Stimulated activated naive B cell treated with anti-CD40 and anti-IgM and Interleukin-4, amounts not matched to agents 10 μg/mL and 1 μg/mL and 100 μg/mL, for 72 hours (primary cell): Measurements from ENCODE around the gene VGLL4.
"Not testable (repeated sequence)": the region's sequence is repeated elsewhere in the genome, so short reads cannot be mapped to it uniquely, and the experiment has no call there.

Source experiments
- ATAC-seq, 2 donors: fragments of 150-1000 bp; cut with Tn5 transposase; replicated peaks; 2 replicates each; pipeline ENCODE4 v1.10.0; 2021; ENCODE audit warnings: moderate library complexity in 1 of 2
- DNase-seq: peaks from one replicate; pipeline ENCODE4 v3.0.0; 2021
- H3K27ac Mint-ChIP-seq: one replicate; pipeline ENCODE4 v1.8.0; 2022; ENCODE audit warnings: mild to moderate bottlenecking, mixed read lengths
- H3K27me3 Mint-ChIP-seq, 2 donors: one replicate each; pipeline ENCODE4 v1.8.0; 2022; ENCODE audit warnings: mixed read lengths in 2 of 2
- H3K36me3 Mint-ChIP-seq, 2 donors: one replicate each; pipeline ENCODE4 v1.8.0; 2022; ENCODE audit warnings: mixed read lengths in 2 of 2, mild to moderate bottlenecking in 1 of 2
- H3K4me1 Mint-ChIP-seq, 2 donors: one replicate each; pipeline ENCODE4 v1.8.0; 2022; ENCODE audit warnings: mixed read lengths in 2 of 2, mild to moderate bottlenecking in 1 of 2
- H3K4me3 Mint-ChIP-seq, 2 donors: one replicate each; pipeline ENCODE4 v1.8.0; 2022; ENCODE audit warnings: mild to moderate bottlenecking in 2 of 2, mixed read lengths in 2 of 2, moderate library complexity in 1 of 2
- H3K9me3 Mint-ChIP-seq, 2 donors: one replicate each; pipeline ENCODE4 v1.8.0; 2022; ENCODE audit warnings: mixed read lengths in 2 of 2, mild to moderate bottlenecking in 1 of 2

VGLL4 gene, protein sequence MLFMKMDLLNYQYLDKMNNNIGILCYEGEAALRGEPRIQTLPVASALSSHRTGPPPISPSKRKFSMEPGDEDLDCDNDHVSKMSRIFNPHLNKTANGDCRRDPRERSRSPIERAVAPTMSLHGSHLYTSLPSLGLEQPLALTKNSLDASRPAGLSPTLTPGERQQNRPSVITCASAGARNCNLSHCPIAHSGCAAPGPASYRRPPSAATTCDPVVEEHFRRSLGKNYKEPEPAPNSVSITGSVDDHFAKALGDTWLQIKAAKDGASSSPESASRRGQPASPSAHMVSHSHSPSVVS

DNA sequence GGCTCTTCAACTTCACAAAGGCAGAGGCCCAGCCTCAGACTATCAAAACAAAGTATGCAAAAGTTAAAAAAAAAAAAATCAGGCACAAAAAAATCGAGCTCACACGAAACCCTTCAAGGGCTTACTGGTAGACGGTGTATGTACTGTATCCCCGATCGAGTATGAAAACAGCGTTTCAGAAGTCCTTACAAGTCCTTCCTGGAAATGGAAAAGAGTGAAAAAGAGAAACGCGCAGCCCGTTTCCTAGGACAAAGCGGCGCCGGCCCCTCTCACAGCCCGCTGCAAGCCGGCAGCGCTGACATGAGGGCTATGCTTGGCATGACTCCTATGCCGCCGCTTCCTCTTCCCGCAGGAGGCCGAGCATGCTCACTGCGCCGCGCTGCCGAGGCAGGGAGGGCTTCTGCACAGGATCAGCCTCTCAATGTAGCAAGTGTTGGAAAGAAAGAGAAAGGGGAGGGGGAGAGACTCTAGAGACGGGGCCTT lies at the start of gene VGLL4:
VGLL4 (minus strand) TSS at position 311 of the 483 bp plus-strand sequence. CDS start 397 bp downstream, outside the sequence.
- DNase-seq = peak; percentile 65
- peak; percentile 80 to 81 for ATAC-seq
- Mint-ChIP-seq H3K4me3 (peak within 1 kb of the TSS; percentile 98 to 99), H3K9me3 (no peaks in the 10 kb centered on the region), H3K27me3 (no peaks in the 10 kb centered on the region), H3K4me1 (peaks cover 21 to 29% of the 10 kb centered on the region in 2 donors), H3K36me3 (peaks cover 8 to 10% of the 10 kb centered on the region in 2 donors), H3K27ac (peak within 1 kb of the TSS; percentile 98)

DNA sequence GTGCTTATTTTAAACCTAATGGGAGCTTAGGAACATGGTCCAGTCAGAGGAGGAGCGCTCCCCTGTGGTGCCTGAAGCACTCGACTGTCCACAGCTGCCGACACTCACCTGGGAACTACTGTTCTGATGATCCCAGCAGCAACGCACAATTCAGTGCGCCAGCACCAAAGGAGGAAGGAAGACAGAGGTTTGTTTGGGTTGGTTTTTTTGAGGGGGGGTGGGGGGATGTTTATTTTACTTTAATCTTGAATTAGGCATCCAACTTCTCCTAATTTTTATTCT lies 48.8 kb upstream of the VGLL4 start:
- Mint-ChIP-seq H3K27ac (no peak overlapping the region), H3K36me3 (peaks cover 3 to 10% of the 10 kb centered on the region in 2 donors), H3K9me3 (no peaks in the 10 kb centered on the region), H3K4me3 (no peak overlapping the region), H3K27me3 (no peaks in the 10 kb centered on the region), H3K4me1 (no peaks in the 10 kb centered on the region)
- no peak for DNase-seq
- no peak for ATAC-seq

DNA sequence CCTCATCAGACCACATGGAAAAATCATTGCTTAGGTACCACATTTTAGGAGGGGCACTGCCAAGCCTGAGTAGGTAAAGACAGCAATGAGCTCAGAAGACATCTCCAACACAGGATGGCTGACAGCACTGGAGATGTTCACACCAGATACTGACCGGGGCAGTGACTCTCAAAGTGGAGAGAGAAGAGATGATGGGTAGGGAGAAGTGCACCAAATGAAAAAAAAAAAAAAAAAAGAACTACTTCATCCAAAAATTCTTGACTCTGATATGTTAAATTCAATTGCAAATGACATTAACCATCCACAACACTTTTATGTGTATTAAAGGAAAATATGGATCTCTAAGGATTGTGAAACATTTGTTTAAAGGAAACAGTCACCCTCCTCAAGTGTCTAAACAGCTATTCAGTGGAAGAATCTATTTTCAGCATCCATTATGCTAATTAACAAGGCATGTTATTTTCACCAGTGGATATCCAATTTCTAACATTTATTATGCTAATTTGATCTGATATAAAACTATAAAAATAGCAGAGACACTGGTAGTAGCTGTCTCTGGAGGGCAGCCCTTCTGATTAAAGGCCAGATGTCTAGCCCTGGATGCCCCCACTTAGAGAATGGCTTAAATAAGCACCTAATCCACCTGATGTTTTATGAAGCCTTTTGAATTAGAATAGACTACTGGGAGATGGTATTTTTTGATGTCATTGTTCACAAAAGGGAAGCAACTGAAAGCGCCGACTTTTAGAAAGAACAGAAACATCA lies 48.2 kb upstream of the VGLL4 start:
- peaks cover 3 to 10% of the 10 kb centered on the region in 2 donors for H3K36me3 Mint-ChIP-seq
- no peaks in the 10 kb centered on the region for H3K9me3 Mint-ChIP-seq
- H3K27ac Mint-ChIP-seq = peak overlapping the region; percentile 54

DNA sequence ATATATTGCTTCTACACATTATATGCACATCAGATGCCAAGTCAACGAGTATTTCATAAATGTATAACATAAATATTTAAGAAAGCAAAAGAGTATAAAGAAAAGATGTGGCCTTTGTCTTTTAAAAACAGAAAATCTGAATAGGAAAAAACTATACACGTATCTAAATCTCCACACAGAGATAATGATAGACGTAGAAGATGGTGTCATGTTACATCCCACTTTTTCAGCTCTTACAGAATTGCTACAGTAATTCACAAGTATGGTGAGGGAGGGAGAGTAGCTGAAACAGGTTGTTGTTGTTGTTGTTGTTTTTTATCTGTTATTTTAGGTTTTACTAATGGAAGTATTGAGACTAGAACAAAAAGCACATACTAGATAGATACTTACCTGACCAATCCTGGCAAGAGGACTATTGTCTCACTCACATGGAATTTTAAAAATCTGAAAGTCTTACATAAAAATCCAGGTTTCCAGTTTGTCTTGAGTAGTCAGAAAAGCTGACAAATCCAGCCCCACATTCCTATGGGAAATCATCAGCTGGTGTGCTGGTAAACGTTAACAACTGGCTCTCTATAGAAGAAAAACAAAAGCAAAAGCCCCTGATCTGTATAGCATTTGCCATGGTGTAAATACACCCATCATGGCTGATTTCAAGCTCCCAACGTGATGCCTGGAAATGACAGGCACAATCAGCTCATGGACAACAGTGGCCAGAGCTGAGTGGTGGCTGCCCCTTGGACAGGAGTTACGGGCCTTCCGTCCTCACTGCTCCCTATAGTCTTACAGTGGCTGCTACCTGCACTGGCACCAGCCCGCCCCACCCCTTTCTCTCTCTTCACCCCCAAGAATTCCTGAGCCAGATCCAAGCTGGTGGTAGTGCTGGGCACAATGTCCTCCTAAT lies 47.4 kb upstream of the VGLL4 start:
- Mint-ChIP-seq H3K27me3 (no peaks in the 10 kb centered on the region), H3K4me1 (no peaks in the 10 kb centered on the region), H3K4me3 (no peak overlapping the region), H3K9me3 (no peaks in the 10 kb centered on the region), H3K36me3 (peaks cover 3 to 8% of the 10 kb centered on the region in 2 donors), H3K27ac (peak overlapping the region; percentile 54)
- ATAC-seq (no peak), DNase-seq (no peak)

More for the DNA sequence above, 48.2 kb upstream of the VGLL4 start:
- Mint-ChIP-seq H3K4me3 (no peak overlapping the region), H3K4me1 (no peaks in the 10 kb centered on the region), H3K27me3 (no peaks in the 10 kb centered on the region)
- ATAC-seq (no peak), DNase-seq (no peak)

DNA sequence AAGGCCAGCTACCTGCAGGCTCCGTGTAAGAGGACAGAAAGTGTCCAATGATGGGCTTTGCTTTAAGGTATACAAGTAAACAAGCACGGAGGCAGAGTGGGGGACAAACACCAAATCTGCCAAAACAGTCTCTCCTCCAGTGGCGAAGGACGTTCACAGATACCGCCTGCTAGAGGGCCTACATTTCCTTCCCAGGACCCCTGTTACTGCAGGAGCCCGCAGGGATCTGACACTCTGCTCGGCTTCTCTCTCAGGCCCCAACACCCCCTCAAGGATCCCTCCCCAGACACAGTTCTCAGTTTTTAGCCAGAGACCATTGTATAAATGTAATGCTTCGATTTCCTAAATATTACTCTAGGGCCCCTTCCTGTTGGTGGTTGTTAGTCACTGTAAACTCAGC lies 46.0 kb upstream of the VGLL4 start:
- Mint-ChIP-seq H3K9me3 (no peaks in the 10 kb centered on the region), H3K4me3 (no peak overlapping the region), H3K4me1 (no peaks in the 10 kb centered on the region), H3K36me3 (peaks cover 3 to 11% of the 10 kb centered on the region in 2 donors), H3K27me3 (no peaks in the 10 kb centered on the region), H3K27ac (no peak overlapping the region)
- ATAC-seq (no peak), DNase-seq (no peak)

DNA sequence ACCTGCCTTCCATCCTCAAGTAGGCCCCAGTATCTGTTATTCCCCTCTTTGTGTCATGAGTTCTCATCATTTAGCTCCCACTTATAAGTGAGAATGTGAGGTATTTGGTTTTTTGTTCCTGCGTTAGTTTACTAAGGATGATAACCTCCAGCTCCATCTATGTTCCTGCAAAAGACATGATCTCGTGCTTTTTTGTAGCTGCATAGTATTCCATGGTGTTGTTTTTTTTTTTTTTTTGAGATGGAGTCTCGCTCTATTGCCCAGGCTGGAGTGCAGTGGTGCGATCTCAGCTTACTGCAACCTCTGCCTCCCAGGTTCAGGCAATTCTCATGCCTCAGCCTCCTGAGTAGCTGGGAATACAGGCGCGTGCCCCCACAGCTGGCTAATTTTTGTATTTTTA lies 41.3 kb upstream of the VGLL4 start:
- H3K27me3 Mint-ChIP-seq, H3K4me1 Mint-ChIP-seq, DNase-seq, H3K4me3 Mint-ChIP-seq, H3K9me3 Mint-ChIP-seq, ATAC-seq, H3K36me3 Mint-ChIP-seq, H3K27ac Mint-ChIP-seq: not testable (repeated sequence)

DNA sequence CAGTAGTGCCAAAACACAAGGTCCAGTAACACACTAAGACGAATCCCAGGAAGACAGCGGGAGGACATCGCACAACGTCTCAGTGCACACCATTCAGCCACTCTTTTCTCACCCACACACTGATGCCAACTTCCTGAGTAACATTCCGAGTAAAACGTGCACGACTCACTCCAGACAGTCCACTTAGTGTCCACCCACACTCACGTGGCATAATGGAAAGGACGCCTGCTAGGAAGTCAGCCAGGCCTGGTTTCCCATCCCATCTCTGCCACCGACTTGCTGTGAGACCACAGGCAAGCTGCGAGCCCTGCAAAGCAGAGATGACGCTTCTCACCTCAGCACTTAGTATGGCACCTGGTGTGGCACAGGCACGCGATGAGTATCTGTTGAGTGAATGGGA lies 36.8 kb upstream of the VGLL4 start:
- Mint-ChIP-seq H3K4me3 (no peak overlapping the region), H3K4me1 (no peaks in the 10 kb centered on the region), H3K9me3 (peaks cover 0 to 2% of the 10 kb centered on the region in 2 donors), H3K36me3 (peaks cover 2 to 8% of the 10 kb centered on the region in 2 donors), H3K27me3 (no peaks in the 10 kb centered on the region), H3K27ac (no peak overlapping the region)
- DNase-seq (no peak), ATAC-seq (no peak)

DNA sequence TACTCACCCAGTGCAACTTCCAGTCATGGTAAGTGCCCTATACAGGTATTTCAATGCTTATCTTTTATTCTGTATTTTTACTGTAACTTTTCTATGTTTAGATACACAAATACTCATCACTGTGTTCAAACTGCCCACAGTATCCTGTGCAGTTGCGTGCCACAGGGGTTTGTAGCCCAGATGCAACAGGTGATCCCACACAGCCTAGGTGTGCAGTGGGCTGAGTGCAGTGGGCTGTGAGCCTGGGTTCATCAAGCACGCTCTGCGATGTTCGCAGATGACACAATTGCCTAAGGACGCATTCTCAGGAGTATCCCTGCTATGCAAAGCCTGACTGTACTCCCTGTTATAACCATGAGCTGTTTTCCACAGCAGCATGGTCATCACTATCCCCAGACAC lies 36.2 kb upstream of the VGLL4 start:
- ATAC-seq (no peak), DNase-seq (no peak)
- Mint-ChIP-seq H3K36me3 (peaks cover 2 to 6% of the 10 kb centered on the region in 2 donors), H3K27me3 (no peaks in the 10 kb centered on the region), H3K9me3 (peaks cover 0 to 2% of the 10 kb centered on the region in 2 donors), H3K4me3 (no peak overlapping the region), H3K4me1 (no peaks in the 10 kb centered on the region), H3K27ac (no peak overlapping the region)

DNA sequence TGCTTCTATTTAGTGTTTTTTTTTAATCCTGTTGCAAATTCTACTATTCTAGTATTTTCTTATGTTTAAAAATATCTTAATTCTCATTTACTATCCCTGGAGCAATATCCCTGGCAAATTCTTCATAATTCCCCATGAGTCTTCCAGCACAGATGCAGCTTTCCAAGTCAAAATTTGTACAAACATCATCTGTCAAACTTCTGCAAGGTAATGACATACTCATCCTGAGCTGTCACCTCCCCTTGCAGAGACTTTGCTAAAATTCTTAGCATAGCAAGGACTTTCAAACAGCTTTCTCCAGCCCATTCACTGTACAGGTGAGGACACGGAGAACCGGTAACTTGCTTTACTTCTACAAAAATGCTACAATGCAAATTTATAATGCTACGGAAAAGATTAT lies 28.6 kb upstream of the VGLL4 start:
- Mint-ChIP-seq H3K4me3 (no peak overlapping the region), H3K27ac (no peak overlapping the region), H3K4me1 (peaks cover 3 to 14% of the 10 kb centered on the region in 2 donors), H3K27me3 (no peaks in the 10 kb centered on the region), H3K36me3 (no peaks in the 10 kb centered on the region), H3K9me3 (no peaks in the 10 kb centered on the region)
- DNase-seq (no peak), ATAC-seq (no peak)

DNA sequence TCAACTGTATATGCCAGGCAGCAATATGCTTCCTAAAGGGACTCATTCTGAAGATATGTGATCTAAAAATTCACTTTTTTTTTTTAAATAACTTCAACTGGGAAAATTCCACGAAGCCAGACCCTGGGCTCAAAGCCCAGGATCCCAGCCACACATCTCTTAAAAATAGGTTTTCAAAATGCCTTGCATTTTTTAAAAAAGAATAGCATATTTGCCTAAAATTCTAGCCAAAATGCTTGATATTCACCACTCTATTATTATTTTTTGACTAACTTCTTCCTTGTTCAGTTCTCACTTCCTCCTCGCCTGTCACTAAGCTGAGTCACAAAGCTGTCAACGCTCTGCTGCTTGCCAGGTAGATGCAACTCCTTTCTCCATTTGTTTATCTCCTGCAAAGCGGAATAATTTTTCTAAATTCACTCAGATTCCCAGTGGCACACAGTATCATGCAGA lies 28.0 kb upstream of the VGLL4 start:
- H3K4me1 Mint-ChIP-seq = peaks cover 3 to 14% of the 10 kb centered on the region in 2 donors
- no peaks in the 10 kb centered on the region for H3K36me3 Mint-ChIP-seq
- no peaks in the 10 kb centered on the region for H3K9me3 Mint-ChIP-seq
- no peaks in the 10 kb centered on the region for H3K27me3 Mint-ChIP-seq
- ATAC-seq = peak; percentile 95
- DNase-seq = no peak
- no peak overlapping the region for H3K27ac Mint-ChIP-seq
- H3K4me3 Mint-ChIP-seq = no peak overlapping the region

DNA sequence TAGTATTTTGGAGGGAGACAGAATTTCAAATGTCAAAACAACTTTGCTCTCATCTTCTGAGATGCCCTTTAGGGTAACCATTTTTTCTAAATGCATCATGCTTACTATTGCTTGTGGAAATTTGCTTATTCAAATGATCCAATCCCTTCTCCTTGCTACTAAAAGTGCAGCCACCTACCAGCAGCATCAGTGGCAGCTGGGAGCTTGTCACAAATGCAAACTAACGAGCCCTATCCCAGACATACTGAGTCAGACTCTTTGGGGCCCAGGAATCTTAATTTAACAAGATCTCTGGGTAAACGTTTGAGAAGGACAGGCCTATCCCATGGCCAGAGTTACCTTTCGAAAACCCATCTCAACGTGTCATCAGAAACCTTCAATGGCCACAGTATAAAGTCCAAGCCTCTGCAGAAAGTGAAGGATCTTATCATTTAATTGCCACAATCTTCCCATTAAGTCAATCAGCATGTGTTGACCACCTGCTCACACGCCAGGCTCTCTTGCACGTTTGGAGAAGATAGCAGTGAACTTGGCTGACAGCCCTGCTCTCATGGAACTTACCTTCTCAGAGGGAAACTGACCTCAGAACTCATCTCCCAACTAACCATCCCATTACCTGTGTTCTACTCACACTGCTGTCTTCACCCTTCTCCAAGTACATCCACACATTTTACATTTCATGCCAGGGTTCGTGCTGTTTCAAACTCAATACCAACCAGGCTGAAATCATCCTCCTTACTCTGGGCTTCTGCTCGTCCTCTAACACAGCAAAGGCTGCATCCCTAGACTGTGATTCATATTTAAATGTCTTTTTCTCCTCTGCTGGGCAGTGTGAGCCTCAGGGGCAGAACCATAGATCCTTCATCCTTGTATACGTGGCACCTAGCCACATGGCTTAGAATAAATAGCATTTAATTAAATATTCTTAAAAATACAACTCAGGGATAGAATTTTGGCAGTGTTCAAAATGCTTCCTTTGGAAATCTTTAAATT lies 24.8 kb upstream of the VGLL4 start:
- H3K36me3 Mint-ChIP-seq = no peaks in the 10 kb centered on the region
- no peak overlapping the region for H3K4me3 Mint-ChIP-seq
- no peaks in the 10 kb centered on the region for H3K27me3 Mint-ChIP-seq
- H3K4me1 Mint-ChIP-seq = peaks cover 3 to 14% of the 10 kb centered on the region in 2 donors
- ATAC-seq (no peak), DNase-seq (no peak)
- no peak overlapping the region for H3K27ac Mint-ChIP-seq
- H3K9me3 Mint-ChIP-seq = no peaks in the 10 kb centered on the region

DNA sequence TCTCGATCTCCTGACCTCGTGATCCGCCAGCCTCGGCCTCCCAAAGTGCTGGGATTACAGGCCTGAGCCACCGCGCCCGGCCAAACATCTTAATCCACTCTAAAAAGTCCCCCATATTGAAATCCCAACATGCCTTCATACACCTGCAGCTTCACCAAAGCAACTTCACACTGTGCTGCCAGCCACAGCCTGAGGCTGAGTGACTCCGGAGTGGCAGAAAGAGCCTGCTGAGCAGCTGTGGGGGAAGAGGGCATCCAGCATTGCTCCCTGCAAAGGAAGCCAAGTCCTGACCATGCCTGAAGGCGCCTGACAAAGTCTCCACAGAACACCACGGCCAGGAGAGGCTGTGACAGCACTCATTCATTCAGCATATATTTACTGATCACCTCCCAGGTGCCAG lies 21.6 kb upstream of the VGLL4 start:
- Mint-ChIP-seq H3K27ac (no peak overlapping the region), H3K36me3 (peaks cover 0 to 3% of the 10 kb centered on the region in 2 donors), H3K4me3 (no peak overlapping the region), H3K9me3 (no peaks in the 10 kb centered on the region), H3K27me3 (no peaks in the 10 kb centered on the region), H3K4me1 (peaks cover 2 to 5% of the 10 kb centered on the region in 2 donors)
- DNase-seq = no peak
- no peak for ATAC-seq

DNA sequence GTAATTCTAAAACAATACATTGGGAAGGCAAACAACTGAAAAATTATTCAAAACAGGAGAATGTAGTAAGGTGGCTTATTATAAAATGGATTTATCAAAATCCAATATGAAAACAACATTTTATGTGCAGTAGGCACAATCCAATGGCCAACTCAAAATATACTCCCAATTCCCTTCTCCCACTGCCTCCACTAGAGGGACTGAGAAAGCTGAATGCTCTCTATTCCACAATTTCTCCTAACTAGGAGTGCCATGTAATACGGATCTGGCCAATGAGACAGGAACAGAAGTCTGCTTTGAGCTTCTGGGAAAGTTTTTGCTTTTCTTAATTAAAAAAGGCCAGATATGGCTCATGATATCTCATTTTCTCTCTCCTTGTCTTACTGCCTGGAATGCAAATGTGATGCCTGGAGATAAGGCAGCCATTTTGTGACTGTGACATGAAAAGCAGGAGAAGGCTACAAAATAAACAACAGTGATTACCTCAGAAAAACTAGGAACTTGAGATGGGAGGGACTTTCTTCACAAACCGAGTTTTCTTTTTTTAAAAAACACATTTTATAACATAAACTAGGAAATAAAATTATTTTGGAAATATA lies 18.8 kb upstream of the VGLL4 start:
- no peak for DNase-seq
- Mint-ChIP-seq H3K9me3 (no peaks in the 10 kb centered on the region), H3K27me3 (no peaks in the 10 kb centered on the region), H3K4me3 (no peak overlapping the region), H3K27ac (no peak overlapping the region), H3K4me1 (peaks cover 2 to 5% of the 10 kb centered on the region in 2 donors), H3K36me3 (peaks cover 0 to 3% of the 10 kb centered on the region in 2 donors)
- ATAC-seq = no peak
